Keratinocyte (primary cell): ENCODE measurements around the gene COQ8A. TPM values are rescaled to one million over a fixed set of nuclear protein-coding genes. Genes with fewer than 3 reads are reported as not detected.

Source experiments
- DNase-seq: peaks from one replicate; pipeline ENCODE4 v3.0.0-alpha.2; 2011; ENCODE audit warnings: low read depth, missing footprints, low spot score
- FAIRE-seq: peaks from 2 replicates; lab custom pipeline; 2011; peaks lifted over from hg19 to GRCh38; lab: Jason Lieb, UNC
- H2AFZ ChIP-seq: 2 replicates; pipeline ENCODE4 v1.6.0; 2012; ENCODE audit warnings: low read length, control low read depth, inconsistent platforms; ENCODE audit not compliant: control insufficient read depth
- H3K27ac ChIP-seq: 2 replicates; pipeline ENCODE4 v1.5.1; 2011; ENCODE audit warnings: low read length; ENCODE audit not compliant: control insufficient read depth, insufficient read depth
- H3K27me3 ChIP-seq: 3 replicates; pipeline ENCODE4 v1.6.0; 2011; ENCODE audit warnings: low read length; ENCODE audit not compliant: control insufficient read depth, insufficient read depth; ENCODE audit errors: extremely low read depth
- H3K36me3 ChIP-seq, 2 experiments: 2 replicates in 1 of 2; 3 replicates in 1 of 2; pipeline ENCODE4 v1.5.1; 2011; ENCODE audit warnings: low read length in 2 of 2, mild to moderate bottlenecking in 1 of 2; ENCODE audit not compliant: control insufficient read depth in 2 of 2, insufficient read depth in 2 of 2; ENCODE audit errors: extremely low read depth in 1 of 2
- H3K4me1 ChIP-seq: 3 replicates; pipeline ENCODE4 v1.5.1; 2011; ENCODE audit warnings: low read length; ENCODE audit not compliant: control insufficient read depth, insufficient read depth; ENCODE audit errors: extremely low read depth
- H3K4me2 ChIP-seq: 3 replicates; pipeline ENCODE4 v1.6.0; 2011; ENCODE audit warnings: low read depth, low read length; ENCODE audit not compliant: control insufficient read depth, insufficient read depth; ENCODE audit errors: extremely low read depth
- H3K4me3 ChIP-seq, 3 experiments: fragments of 200-600 bp in 1 of 3; sonication (generic) in 1 of 3; 2 replicates in 2 of 3; 3 replicates in 1 of 3; pipeline ENCODE4 v1.5.1; 2011 to 2016; ENCODE audit warnings: low read length in 3 of 3, mild to moderate bottlenecking in 3 of 3, control low read depth in 2 of 3, inconsistent platforms in 1 of 3, low read depth in 1 of 3, mixed read lengths in 1 of 3, mixed run types in 1 of 3, moderate library complexity in 1 of 3; ENCODE audit not compliant: control insufficient read depth in 2 of 3, insufficient read depth in 2 of 3; ENCODE audit errors: extremely low read depth in 1 of 3
- H3K79me2 ChIP-seq: 2 replicates; pipeline ENCODE4 v1.6.0; 2012; ENCODE audit warnings: low read length; ENCODE audit not compliant: control insufficient read depth, insufficient read depth
- H3K9ac ChIP-seq: 3 replicates; pipeline ENCODE4 v1.6.0; 2011; ENCODE audit warnings: low read length; ENCODE audit not compliant: control insufficient read depth, insufficient read depth; ENCODE audit errors: extremely low read depth
- H3K9me1 ChIP-seq: 3 replicates; pipeline ENCODE4 v1.6.0; 2011; ENCODE audit warnings: low read length; ENCODE audit not compliant: control insufficient read depth, insufficient read depth; ENCODE audit errors: extremely low read depth
- H3K9me3 ChIP-seq: 2 replicates; pipeline ENCODE4 v1.5.1; 2012; ENCODE audit warnings: low read depth, low read length; ENCODE audit not compliant: control insufficient read depth
- H4K20me1 ChIP-seq: 3 replicates; pipeline ENCODE4 v1.6.0; 2011; ENCODE audit warnings: low read length; ENCODE audit not compliant: control insufficient read depth, insufficient read depth; ENCODE audit errors: extremely low read depth
- CTCF ChIP-seq, 3 experiments: IDR thresholded peaks in 1 of 3; conservative IDR thresholded peaks in 1 of 3; optimal IDR thresholded peaks in 1 of 3; 2 replicates in 2 of 3; 3 replicates in 1 of 3; pipeline versions ENCODE3 to v1.5.1; 2011; ENCODE audit warnings: low read length in 3 of 3, mild to moderate bottlenecking in 3 of 3, moderate library complexity in 2 of 3, control low read depth in 1 of 3, inconsistent platforms in 1 of 3; ENCODE audit not compliant: insufficient read depth in 2 of 3; ENCODE audit errors: extremely low read depth in 1 of 3
- EZH2 ChIP-seq: IDR thresholded peaks from one replicate; pipeline ENCODE4 v1.6.1; 2012; ENCODE audit warnings: inconsistent platforms, mild to moderate bottlenecking, low read length, moderate library complexity
- dilution Hi-C: fragments of 300-500 bp; cut with MboI; formaldehyde crosslinking; loops from one replicate; pipeline ENCODE4 v1.7.0; 2020; ENCODE audit warnings: low sequenced_read_pairs; ENCODE audit not compliant: extremely low pct_ligation_motif_present
- polyA plus RNA-seq, 5 experiments: library from polyadenylated mRNA; depleted of rRNA in 3 of 5; stranded (reverse) in 3 of 5; stranded (forward) in 1 of 5; unstranded in 1 of 5; fragments of >200 nt; gene quantifications; 1 replicate in 1 of 5; 2 replicates in 3 of 5; 3 replicates in 1 of 5; pipeline versions ENCODE4 v1.2.1 to v1.2.3, GENCODE V29; 2011 to 2012; ENCODE audit warnings: missing spikeins in 2 of 5, low read depth in 1 of 5, low replicate concordance in 1 of 5

Gene COQ8A
- polyA plus RNA-seq, 1 donor (not counting 4 experiments of a cell fraction or from before 2014, with no cell fraction given): 3.8 TPM

- Histone ChIP-seq H3K27me3 (no peaks in the 10 kb centered on the region), H3K27ac (no peak overlapping the region), H3K9me3 (no peaks in the 10 kb centered on the region), H3K36me3 (peaks cover 5 to 6% of the 10 kb centered on the region in 2 experiments), H3K4me1 (no peaks in the 10 kb centered on the region), H4K20me1 (no peaks in the 10 kb centered on the region), H3K9ac (no peak overlapping the region), H3K9me1 (no peaks in the 10 kb centered on the region), H3K4me2 (no peak overlapping the region), H3K79me2 (no peaks in the 10 kb centered on the region), H3K4me3 (no peak overlapping the region), H2AFZ (no peak overlapping the region)
- DNase-seq (no peak), FAIRE-seq (no peak)
- TF ChIP-seq CTCF (optimal IDR thresholded peaks at IDR 0.05 in 1 of 3, IDR thresholded peaks at IDR 0.05 in 1 of 3, conservative IDR thresholded peaks at IDR 0.05 in 1 of 3; ENCODE audit: extremely low read depth in 1 of 3, insufficient read depth in 2 of 3, low read length in 3 of 3): no peak
- no peak for TF ChIP-seq EZH2
- dilution Hi-C loops: no loop called here
Measured at GRCh38 chr1:226990133-226990716, 50.1 kb downstream of the COQ8A start.

- H4K20me1 ChIP-seq: no peaks in the 10 kb centered on the region
- H3K4me2 ChIP-seq: no peak overlapping the region
- H3K79me2 ChIP-seq: no peaks in the 10 kb centered on the region
- no peaks in the 10 kb centered on the region for H3K9me3 ChIP-seq
- H2AFZ ChIP-seq: no peak overlapping the region
- dilution Hi-C loops: no loop called here
- H3K36me3 ChIP-seq: peaks cover 4 to 5% of the 10 kb centered on the region in 2 experiments
- H3K27me3 ChIP-seq: no peaks in the 10 kb centered on the region
- H3K4me3 ChIP-seq: no peak overlapping the region
- no peaks in the 10 kb centered on the region for H3K9me1 ChIP-seq
- no peak overlapping the region for H3K9ac ChIP-seq
- TF ChIP-seq EZH2 (no peak), CTCF (optimal IDR thresholded peaks at IDR 0.05 in 1 of 3, IDR thresholded peaks at IDR 0.05 in 1 of 3, conservative IDR thresholded peaks at IDR 0.05 in 1 of 3; ENCODE audit: extremely low read depth in 1 of 3, insufficient read depth in 2 of 3, low read length in 3 of 3) (no peak)
- DNase-seq (no peak), FAIRE-seq (no peak)
- no peak overlapping the region for H3K27ac ChIP-seq
- no peaks in the 10 kb centered on the region for H3K4me1 ChIP-seq
Measured at GRCh38 chr1:226991920-226992319, 51.8 kb downstream of the COQ8A start.
